ENCODE results near the gene CMTM5. TPM values are rescaled to one million over a fixed set of nuclear protein-coding genes. Genes with fewer than 3 reads are reported as not detected.

CMTM5 gene
- total and polyA plus RNA-seq, 9 donors, result 0.88 to 4.5 (median 2.4) TPM

- no peaks in the 10 kb centered on the region for H3K9me3 ChIP-seq (replicated peaks; ENCODE audit: control insufficient read depth, low read depth, low read length)
- H3K4me3 ChIP-seq (ENCODE audit: low read length), result no peak overlapping the region
- 33% methylated on average over 1 of the region's 3 CpGs for WGBS (ENCODE audit: insufficient coverage)
- no peak overlapping the region for H3K27ac ChIP-seq (ENCODE audit: low read length)
- H3K27me3 ChIP-seq (ENCODE audit: control insufficient read depth, insufficient read depth, low read length), result peaks cover 6% of the 10 kb centered on the region
- peaks cover 34% of the 10 kb centered on the region for H3K4me1 ChIP-seq (ENCODE audit: control insufficient read depth, insufficient read depth, low read length)
- DNase-seq, result peak; percentile 1
- peaks cover 60% of the 10 kb centered on the region for H3K36me3 ChIP-seq (ENCODE audit: control insufficient read depth, insufficient read depth, low read length)
Observed at GRCh38 chr14:23358042-23358441, 18.8 kb upstream of the CMTM5 start.

DNA sequence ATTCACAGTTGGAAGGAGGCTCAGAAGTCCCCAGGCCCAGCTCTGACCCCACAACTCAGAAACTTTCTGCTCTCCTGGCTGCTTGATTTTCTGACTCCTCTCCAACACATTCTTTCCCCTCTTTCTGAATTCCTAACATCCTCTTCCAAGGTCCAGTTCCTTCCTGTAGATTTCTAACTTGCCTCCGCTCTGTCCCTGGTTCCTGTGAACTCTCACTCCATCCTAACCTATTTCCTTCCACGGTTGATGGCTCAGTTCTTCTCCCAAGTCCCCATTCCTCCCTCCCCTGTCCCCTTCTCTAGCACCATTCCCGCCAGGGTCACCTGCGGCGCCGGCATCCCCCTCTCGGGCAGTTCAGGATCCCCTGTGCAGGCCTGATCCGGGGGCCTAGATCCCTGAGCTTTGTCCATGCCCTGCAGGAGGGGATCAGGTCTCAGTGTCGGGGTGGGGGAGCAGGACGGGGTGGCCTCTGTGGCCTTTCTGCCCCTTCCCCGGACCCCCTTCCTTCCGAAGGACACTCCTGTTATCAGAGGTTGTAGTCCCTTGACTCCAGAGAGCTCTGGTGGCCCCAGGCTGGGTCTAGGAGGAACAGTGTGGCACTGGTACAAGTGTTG, 18.2 kb upstream of the CMTM5 start:
- DNase-seq, result peak; percentile 51
- 67% methylated on average over 9 of the region's 12 CpGs for WGBS (ENCODE audit: insufficient coverage)

GRCh38 chr14:23359167-23359626, 17.6 kb upstream of the CMTM5 start:
- no peak overlapping the region for H3K4me3 ChIP-seq (ENCODE audit: low read length)
- no peaks in the 10 kb centered on the region for H3K9me3 ChIP-seq (replicated peaks; ENCODE audit: control insufficient read depth, low read depth, low read length)
- peaks cover 5% of the 10 kb centered on the region for H3K27me3 ChIP-seq (ENCODE audit: control insufficient read depth, insufficient read depth, low read length)
- H3K4me1 ChIP-seq (ENCODE audit: control insufficient read depth, insufficient read depth, low read length), result peaks cover 42% of the 10 kb centered on the region
- DNase-seq, result peak; percentile 6
- H3K27ac ChIP-seq (ENCODE audit: low read length), result no peak overlapping the region
- WGBS (ENCODE audit: insufficient coverage), result 74% methylated on average over 7 of the region's 11 CpGs
- peaks cover 69% of the 10 kb centered on the region for H3K36me3 ChIP-seq (ENCODE audit: control insufficient read depth, insufficient read depth, low read length)

More for the DNA sequence above, 18.2 kb upstream of the CMTM5 start:
- Histone ChIP-seq H3K9me3 (replicated peaks; ENCODE audit: control insufficient read depth, low read depth, low read length) (no peaks in the 10 kb centered on the region), H3K27ac (ENCODE audit: low read length) (no peak overlapping the region), H3K4me3 (ENCODE audit: low read length) (no peak overlapping the region), H3K36me3 (ENCODE audit: control insufficient read depth, insufficient read depth, low read length) (peaks cover 66% of the 10 kb centered on the region), H3K4me1 (ENCODE audit: control insufficient read depth, insufficient read depth, low read length) (peaks cover 36% of the 10 kb centered on the region), H3K27me3 (ENCODE audit: control insufficient read depth, insufficient read depth, low read length) (peaks cover 1% of the 10 kb centered on the region)

GRCh38 chr14:23359722-23360447, 17.0 kb upstream of the CMTM5 start:
- peaks cover 11% of the 10 kb centered on the region for H3K27me3 ChIP-seq (ENCODE audit: control insufficient read depth, insufficient read depth, low read length)
- no peak overlapping the region for H3K27ac ChIP-seq (ENCODE audit: low read length)
- H3K9me3 ChIP-seq (replicated peaks; ENCODE audit: control insufficient read depth, low read depth, low read length), result no peaks in the 10 kb centered on the region
- H3K4me3 ChIP-seq (ENCODE audit: low read length), result no peak overlapping the region
- H3K36me3 ChIP-seq (ENCODE audit: control insufficient read depth, insufficient read depth, low read length), result peaks cover 69% of the 10 kb centered on the region
- WGBS (ENCODE audit: insufficient coverage), result 81% methylated on average over 9 of the region's 22 CpGs
- H3K4me1 ChIP-seq (ENCODE audit: control insufficient read depth, insufficient read depth, low read length), result peaks cover 46% of the 10 kb centered on the region
- DNase-seq, result no peak

DNA sequence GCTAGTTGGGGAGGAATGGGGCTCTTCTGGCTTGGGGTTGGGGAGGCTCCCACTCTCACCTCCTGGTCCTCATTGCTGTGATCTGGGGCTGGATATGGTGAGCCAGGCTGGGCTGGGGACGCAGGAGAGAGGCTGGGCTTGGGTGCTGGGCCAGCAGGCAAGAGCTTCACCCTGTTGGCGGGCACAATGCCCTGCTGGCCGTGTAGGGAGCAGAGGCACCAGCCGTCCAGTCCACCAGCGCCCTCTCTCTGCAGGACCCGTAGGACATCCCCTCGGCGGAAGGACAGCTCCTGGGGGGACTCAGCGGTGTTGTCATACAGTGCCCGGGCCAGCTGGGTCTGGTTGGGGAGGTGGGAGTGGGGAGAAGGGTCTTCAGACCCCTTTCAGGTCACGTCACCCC, 16.4 kb upstream of the CMTM5 start:
- no peak overlapping the region for H3K4me3 ChIP-seq (ENCODE audit: low read length)
- WGBS (ENCODE audit: insufficient coverage), result 64% methylated on average over 4 of the region's 11 CpGs
- DNase-seq, result no peak
- peaks cover 68% of the 10 kb centered on the region for H3K36me3 ChIP-seq (ENCODE audit: control insufficient read depth, insufficient read depth, low read length)
- peaks cover 12% of the 10 kb centered on the region for H3K27me3 ChIP-seq (ENCODE audit: control insufficient read depth, insufficient read depth, low read length)
- H3K27ac ChIP-seq (ENCODE audit: low read length), result no peak overlapping the region
- H3K4me1 ChIP-seq (ENCODE audit: control insufficient read depth, insufficient read depth, low read length), result peaks cover 46% of the 10 kb centered on the region
- no peaks in the 10 kb centered on the region for H3K9me3 ChIP-seq (replicated peaks; ENCODE audit: control insufficient read depth, low read depth, low read length)

GRCh38 chr14:23361320-23361719, 15.5 kb upstream of the CMTM5 start:
- Histone ChIP-seq H3K27me3 (ENCODE audit: control insufficient read depth, insufficient read depth, low read length) (peaks cover 16% of the 10 kb centered on the region), H3K36me3 (ENCODE audit: control insufficient read depth, insufficient read depth, low read length) (peaks cover 64% of the 10 kb centered on the region), H3K4me1 (ENCODE audit: control insufficient read depth, insufficient read depth, low read length) (peaks cover 46% of the 10 kb centered on the region), H3K27ac (ENCODE audit: low read length) (peak overlapping the region; percentile 20), H3K9me3 (replicated peaks; ENCODE audit: control insufficient read depth, low read depth, low read length) (no peaks in the 10 kb centered on the region), H3K4me3 (ENCODE audit: low read length) (no peak overlapping the region)
- DNase-seq, result peak; percentile 50

GRCh38 chr14:23361763-23362162, 15.1 kb upstream of the CMTM5 start:
- Histone ChIP-seq H3K4me1 (ENCODE audit: control insufficient read depth, insufficient read depth, low read length) (peaks cover 50% of the 10 kb centered on the region), H3K4me3 (ENCODE audit: low read length) (no peak overlapping the region), H3K27me3 (ENCODE audit: control insufficient read depth, insufficient read depth, low read length) (peaks cover 16% of the 10 kb centered on the region), H3K36me3 (ENCODE audit: control insufficient read depth, insufficient read depth, low read length) (peaks cover 59% of the 10 kb centered on the region), H3K27ac (ENCODE audit: low read length) (peak overlapping the region; percentile 17), H3K9me3 (replicated peaks; ENCODE audit: control insufficient read depth, low read depth, low read length) (no peaks in the 10 kb centered on the region)
- WGBS (ENCODE audit: insufficient coverage), result no CpG with 5 or more reads among the region's 6 CpGs
- DNase-seq, result no peak

GRCh38 chr14:23362200-23362599, 14.6 kb upstream of the CMTM5 start:
- no peak overlapping the region for H3K27ac ChIP-seq (ENCODE audit: low read length)
- H3K27me3 ChIP-seq (ENCODE audit: control insufficient read depth, insufficient read depth, low read length), result peaks cover 16% of the 10 kb centered on the region
- no peak for DNase-seq
- H3K9me3 ChIP-seq (replicated peaks; ENCODE audit: control insufficient read depth, low read depth, low read length), result no peaks in the 10 kb centered on the region
- H3K4me3 ChIP-seq (ENCODE audit: low read length), result no peak overlapping the region
- peaks cover 54% of the 10 kb centered on the region for H3K4me1 ChIP-seq (ENCODE audit: control insufficient read depth, insufficient read depth, low read length)
- 80% methylated on average over 1 of the region's 3 CpGs for WGBS (ENCODE audit: insufficient coverage)
- peaks cover 56% of the 10 kb centered on the region for H3K36me3 ChIP-seq (ENCODE audit: control insufficient read depth, insufficient read depth, low read length)

DNA sequence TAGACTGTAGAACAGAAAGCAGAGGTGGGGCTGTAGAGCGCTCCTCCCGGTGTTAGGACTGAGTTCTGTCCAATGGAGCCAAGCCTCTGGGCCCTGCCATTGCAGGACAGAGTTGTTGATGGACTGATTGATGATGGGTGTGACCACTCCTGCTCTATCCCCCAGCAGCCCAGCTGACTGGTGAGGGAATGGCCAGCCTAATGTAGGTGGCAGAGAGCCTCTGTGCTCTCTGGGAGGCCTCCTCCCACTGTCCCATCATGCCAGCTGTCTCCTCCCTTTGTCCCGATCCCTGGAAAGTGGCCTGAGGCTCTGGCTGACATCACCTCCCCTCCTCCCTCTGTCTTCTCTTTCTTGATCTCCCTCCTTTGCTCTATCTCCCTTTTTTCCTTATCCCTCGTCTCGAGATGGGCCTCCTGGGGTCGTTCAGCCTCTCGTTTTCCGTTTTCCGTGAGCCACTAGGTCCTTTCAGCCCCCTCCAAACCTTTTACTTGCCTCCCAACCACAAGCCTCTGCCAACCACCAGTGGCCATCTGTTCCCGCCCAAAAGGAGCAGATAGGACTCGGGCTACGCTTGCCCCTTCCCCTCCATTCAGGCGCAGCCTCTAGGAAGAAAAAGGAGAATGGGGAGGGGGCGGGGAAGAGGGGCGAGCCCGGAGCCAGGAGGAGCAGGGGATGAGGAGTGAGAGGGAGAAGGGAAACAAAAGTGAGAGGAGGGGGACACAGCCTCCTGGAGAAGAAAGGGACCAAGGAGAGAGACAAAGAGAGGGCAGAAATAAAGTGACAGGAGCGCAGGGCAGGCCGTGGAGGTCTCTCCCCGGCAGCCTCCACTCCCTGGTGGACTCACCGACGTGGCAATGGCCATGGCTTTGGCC, 12.4 kb upstream of the CMTM5 start:
- Histone ChIP-seq H3K36me3 (ENCODE audit: control insufficient read depth, insufficient read depth, low read length) (peaks cover 39% of the 10 kb centered on the region), H3K27ac (ENCODE audit: low read length) (peak overlapping the region; percentile 96), H3K27me3 (ENCODE audit: control insufficient read depth, insufficient read depth, low read length) (peaks cover 20% of the 10 kb centered on the region), H3K4me1 (ENCODE audit: control insufficient read depth, insufficient read depth, low read length) (peaks cover 50% of the 10 kb centered on the region), H3K4me3 (ENCODE audit: low read length) (peak overlapping the region; percentile 76), H3K9me3 (replicated peaks; ENCODE audit: control insufficient read depth, low read depth, low read length) (no peaks in the 10 kb centered on the region)
- peak; percentile 83 for DNase-seq
- 5% methylated on average over 16 of the region's 21 CpGs for WGBS (ENCODE audit: insufficient coverage)

Data from muscle of leg (tissue), 11 donors.